Activated CD4-positive, alpha-beta T cell treated with anti-CD3 and anti-CD28 coated beads, Interleukin-2, amount 10 ng/mL, durations not matched to agents 7 days and 5 days (primary cell): ENCODE results near the gene CACNB1. TPM values are rescaled to one million over a fixed set of nuclear protein-coding genes. Genes with fewer than 3 reads are reported as not detected.

ENCODE experiments used
- CTCF ChIA-PET: fragments of 350-600 bp; sonication (Branson Sonifier 250); formaldehyde crosslinking; loops from one replicate; lab custom pipeline; 2021; ENCODE audit warnings: antibody characterized with exemption; lab: Charles Lee
- POLR2A ChIA-PET: fragments of 350-600 bp; sonication (Branson Sonifier 250); formaldehyde crosslinking; loops from one replicate; lab custom pipeline; 2021; ENCODE audit warnings: antibody characterized with exemption; lab: Charles Lee
- DNase-seq: peaks from one replicate; pipeline ENCODE4 v3.0.0-alpha.2; 2020
- H3K27ac Mint-ChIP-seq: one replicate; pipeline ENCODE4 v1.8.0; 2021; ENCODE audit warnings: mild to moderate bottlenecking, moderate library complexity, mixed read lengths
- H3K27me3 Mint-ChIP-seq: one replicate; pipeline ENCODE4 v1.8.0; 2021; ENCODE audit warnings: mixed read lengths
- H3K36me3 Mint-ChIP-seq: one replicate; pipeline ENCODE4 v1.8.0; 2021; ENCODE audit warnings: low read depth, mixed read lengths
- H3K4me1 Mint-ChIP-seq: one replicate; pipeline ENCODE4 v1.8.0; 2021; ENCODE audit warnings: mixed read lengths
- H3K4me3 Mint-ChIP-seq: one replicate; pipeline ENCODE4 v1.8.0; 2021; ENCODE audit warnings: mild to moderate bottlenecking, moderate library complexity, mixed read lengths
- H3K9me3 Mint-ChIP-seq: one replicate; pipeline ENCODE4 v1.8.0; 2021; ENCODE audit warnings: mixed read lengths
- total RNA-seq, 2 experiments: library from RNA; stranded (reverse); gene quantifications; one replicate each; pipeline ENCODE4 v1.2.3, GENCODE V29; 2021

Gene CACNB1
- total RNA-seq, 2 experiments from 2014 or later = 14.8 to 18.3 TPM

- POLR2A ChIA-PET = no interaction called here
- no peaks in the 10 kb centered on the region for H3K9me3 Mint-ChIP-seq
- peaks cover 27% of the 10 kb centered on the region for H3K4me1 Mint-ChIP-seq
- H3K27ac Mint-ChIP-seq = no peak overlapping the region
- CTCF ChIA-PET = interaction anchor here (0.5 to 5.3 kb wide), 8 partner anchors 10 to 179 kb away, joined by 3 to 28 read pairs (median 4); partner anchors contain the start of gene RPL19
- no peak overlapping the region for H3K4me3 Mint-ChIP-seq
- H3K27me3 Mint-ChIP-seq = peaks cover 9% of the 10 kb centered on the region
- DNase-seq = peak; percentile 62
- H3K36me3 Mint-ChIP-seq = peaks cover 8% of the 10 kb centered on the region
Measured at GRCh38 chr17:39209317-39210092, 12.0 kb upstream of the CACNB1 start.

GRCh38 chr17:39208893-39209292, 11.4 kb upstream of the CACNB1 start:
- Mint-ChIP-seq H3K9me3 (no peaks in the 10 kb centered on the region), H3K27ac (no peak overlapping the region), H3K4me1 (peaks cover 27% of the 10 kb centered on the region), H3K4me3 (no peak overlapping the region), H3K36me3 (peaks cover 14% of the 10 kb centered on the region), H3K27me3 (peaks cover 9% of the 10 kb centered on the region)
- POLR2A ChIA-PET = no interaction called here
- no peak for DNase-seq
- CTCF ChIA-PET = interaction anchor here (0.5 to 5.3 kb wide), 8 partner anchors 9 to 226 kb away, joined by 3 to 28 read pairs (median 4); partner anchors contain the start of genes RPL19 and STAC2

- H3K4me1 Mint-ChIP-seq = peaks cover 31% of the 10 kb centered on the region
- H3K27ac Mint-ChIP-seq = no peak overlapping the region
- peaks cover 19% of the 10 kb centered on the region for H3K36me3 Mint-ChIP-seq
- H3K4me3 Mint-ChIP-seq = no peak overlapping the region
- peaks cover 9% of the 10 kb centered on the region for H3K27me3 Mint-ChIP-seq
- ChIA-PET POLR2A (no interaction called here), CTCF (interaction anchor here (0.9 to 5.3 kb wide), 8 partner anchors 8 to 225 kb away, joined by 3 to 28 read pairs (median 4); partner anchors contain the start of genes RPL19 and STAC2)
- no peak for DNase-seq
- no peaks in the 10 kb centered on the region for H3K9me3 Mint-ChIP-seq
Measured at GRCh38 chr17:39208136-39208535, 10.7 kb upstream of the CACNB1 start.

GRCh38 chr17:39205112-39205526, 7.7 kb upstream of the CACNB1 start:
- H3K9me3 Mint-ChIP-seq = no peaks in the 10 kb centered on the region
- H3K4me3 Mint-ChIP-seq = no peak overlapping the region
- no peak overlapping the region for H3K27ac Mint-ChIP-seq
- peaks cover 40% of the 10 kb centered on the region for H3K36me3 Mint-ChIP-seq
- no peak for DNase-seq
- peaks cover 49% of the 10 kb centered on the region for H3K4me1 Mint-ChIP-seq
- CTCF ChIA-PET = interaction anchor here (1.1 to 5.3 kb wide), 4 partner anchors 27 to 40 kb away, joined by 3 to 28 read pairs (median 6); no protein-coding TSS in a partner anchor
- POLR2A ChIA-PET = no interaction called here
- peaks cover 2% of the 10 kb centered on the region for H3K27me3 Mint-ChIP-seq

GRCh38 chr17:39204245-39204644, 6.8 kb upstream of the CACNB1 start:
- peaks cover 40% of the 10 kb centered on the region for H3K36me3 Mint-ChIP-seq
- H3K27me3 Mint-ChIP-seq = no peaks in the 10 kb centered on the region
- DNase-seq = no peak
- H3K9me3 Mint-ChIP-seq = no peaks in the 10 kb centered on the region
- no peak overlapping the region for H3K27ac Mint-ChIP-seq
- POLR2A ChIA-PET = no interaction called here
- peaks cover 50% of the 10 kb centered on the region for H3K4me1 Mint-ChIP-seq
- CTCF ChIA-PET = interaction anchor here (1.6 kb wide), 1 partner anchor 27 kb away, joined by 5 read pairs; no protein-coding TSS in a partner anchor
- H3K4me3 Mint-ChIP-seq = no peak overlapping the region

- peak overlapping the region; percentile 79 for H3K4me3 Mint-ChIP-seq
- H3K36me3 Mint-ChIP-seq = peaks cover 40% of the 10 kb centered on the region
- peak overlapping the region; percentile 99 for H3K27ac Mint-ChIP-seq
- H3K4me1 Mint-ChIP-seq = peaks cover 51% of the 10 kb centered on the region
- CTCF ChIA-PET = interaction anchor here (1.7 kb wide), 1 partner anchor 35 kb away, joined by 10 read pairs; no protein-coding TSS in a partner anchor
- no peaks in the 10 kb centered on the region for H3K27me3 Mint-ChIP-seq
- no peak for DNase-seq
- POLR2A ChIA-PET = no interaction called here
- no peaks in the 10 kb centered on the region for H3K9me3 Mint-ChIP-seq
Measured at GRCh38 chr17:39200957-39201510, 3.6 kb upstream of the CACNB1 start.

- peak within 1 kb of the TSS; percentile 79 for H3K4me3 Mint-ChIP-seq
- POLR2A ChIA-PET = interaction anchor here (0.6 to 0.8 kb wide), 2 partner anchors 32 to 46 kb away, joined by 3 to 4 read pairs; no protein-coding TSS in a partner anchor
- H3K4me1 Mint-ChIP-seq = peaks cover 58% of the 10 kb centered on the region
- H3K9me3 Mint-ChIP-seq = no peaks in the 10 kb centered on the region
- peak within 1 kb of the TSS; percentile 99 for H3K27ac Mint-ChIP-seq
- peak; percentile 84 for DNase-seq
- H3K36me3 Mint-ChIP-seq = peaks cover 40% of the 10 kb centered on the region
- H3K27me3 Mint-ChIP-seq = no peaks in the 10 kb centered on the region
- CTCF ChIA-PET = interaction anchor here (0.9 to 1.8 kb wide), 6 partner anchors 8 to 47 kb away, joined by 3 to 10 read pairs (median 6); no protein-coding TSS in a partner anchor
Measured at GRCh38 chr17:39200070-39200879, 2.8 kb upstream of the CACNB1 start, which contains the start of gene RPL19. Gene RPL19, plus strand, starts transcription at chr17:39200283. Its CDS starts 62 bp downstream, at chr17:39200345.

- ChIA-PET CTCF (interaction anchor here (0.8 to 1.8 kb wide), 7 partner anchors 9 to 47 kb away, joined by 3 to 10 read pairs (median 5); partner anchors contain the start of gene STAC2), POLR2A (interaction anchor here (0.6 to 0.8 kb wide), 2 partner anchors 32 to 46 kb away, joined by 3 to 4 read pairs; no protein-coding TSS in a partner anchor)
- Mint-ChIP-seq H3K4me1 (peaks cover 62% of the 10 kb centered on the region), H3K9me3 (no peaks in the 10 kb centered on the region), H3K27ac (peak overlapping the region; percentile 99), H3K36me3 (peaks cover 35% of the 10 kb centered on the region), H3K27me3 (no peaks in the 10 kb centered on the region), H3K4me3 (peak overlapping the region; percentile 79)
- DNase-seq = peak; percentile 92
Measured at GRCh38 chr17:39199820-39200069, 2.3 kb upstream of the CACNB1 start.

GRCh38 chr17:39198186-39198566, 707 bp upstream of the CACNB1 start:
- CTCF ChIA-PET = interaction anchor here (0.7 to 1.5 kb wide), 4 partner anchors 9 to 330 kb away, joined by 3 to 5 read pairs (median 4); no protein-coding TSS in a partner anchor
- Mint-ChIP-seq H3K27me3 (no peaks in the 10 kb centered on the region), H3K36me3 (peaks cover 29% of the 10 kb centered on the region), H3K4me1 (peaks cover 68% of the 10 kb centered on the region), H3K9me3 (no peaks in the 10 kb centered on the region), H3K4me3 (peak overlapping the region; percentile 79), H3K27ac (peak overlapping the region; percentile 99)
- POLR2A ChIA-PET = no interaction called here
- no peak for DNase-seq

- peak; percentile 14 for DNase-seq
- H3K36me3 Mint-ChIP-seq = peaks cover 25% of the 10 kb centered on the region
- H3K4me1 Mint-ChIP-seq = peaks cover 63% of the 10 kb centered on the region
- POLR2A ChIA-PET = no interaction called here
- H3K27me3 Mint-ChIP-seq = no peaks in the 10 kb centered on the region
- H3K9me3 Mint-ChIP-seq = no peaks in the 10 kb centered on the region
- H3K27ac Mint-ChIP-seq = peak overlapping the region; percentile 72
- CTCF ChIA-PET = interaction anchor here (0.6 to 1.0 kb wide), 3 partner anchors 39 to 371 kb away, joined by 3 to 4 read pairs (median 3); no protein-coding TSS in a partner anchor
- H3K4me3 Mint-ChIP-seq = peak overlapping the region; percentile 79
Measured at GRCh38 chr17:39196808-39197291, 619 bp downstream of the CACNB1 start.

GRCh38 chr17:39196241-39196807, 1.1 kb downstream of the CACNB1 start:
- H3K9me3 Mint-ChIP-seq = no peaks in the 10 kb centered on the region
- CTCF ChIA-PET = interaction anchor here (0.9 to 1.1 kb wide), 2 partner anchors 29 to 43 kb away, joined by 3 to 5 read pairs; no protein-coding TSS in a partner anchor
- peak overlapping the region; percentile 76 for H3K27ac Mint-ChIP-seq
- H3K36me3 Mint-ChIP-seq = peaks cover 21% of the 10 kb centered on the region
- POLR2A ChIA-PET = no interaction called here
- H3K27me3 Mint-ChIP-seq = no peaks in the 10 kb centered on the region
- DNase-seq = no peak
- peak overlapping the region; percentile 79 for H3K4me3 Mint-ChIP-seq
- peaks cover 59% of the 10 kb centered on the region for H3K4me1 Mint-ChIP-seq
